GM06990 (cell line): Measurements from ENCODE around the gene TMEM125.

ENCODE experiments used
- DNase-seq: peaks from one replicate; pipeline ENCODE4 v3.0.0-alpha.2; 2011; ENCODE audit not compliant: insufficient read length; ENCODE audit errors: extremely low read depth
- H3K27me3 ChIP-seq: replicated peaks from 2 replicates; pipeline ENCODE4 v1.6.0; 2011; ENCODE audit warnings: low read length; ENCODE audit not compliant: control insufficient read depth, insufficient read depth
- H3K36me3 ChIP-seq: 2 replicates; pipeline ENCODE4 v1.5.1; 2011; ENCODE audit warnings: low read length; ENCODE audit not compliant: control insufficient read depth, insufficient read depth
- H3K4me3 ChIP-seq: replicated peaks from 2 replicates; pipeline ENCODE4 v1.5.1; 2011; ENCODE audit warnings: low read depth, mild to moderate bottlenecking, control low read depth, low read length
- CTCF ChIP-seq: IDR thresholded peaks from 2 replicates; pipeline ENCODE4 v1.5.1; 2011; ENCODE audit warnings: low read length, control low read depth, mild to moderate bottlenecking, inconsistent platforms; ENCODE audit not compliant: insufficient read depth, poor library complexity, severe bottlenecking

TMEM125 gene

GRCh38 chr1:43286533-43286932 lies 16.8 kb downstream of the TMEM125 start:
- Histone ChIP-seq H3K27me3 (no peaks in the 10 kb centered on the region; the same call in 1 of the 2 replicates), H3K36me3 (no peaks in the 10 kb centered on the region), H3K4me3 (no peak overlapping the region)
- DNase-seq: no peak
- TF ChIP-seq CTCF: no peak

GRCh38 chr1:43288058-43288784 lies 18.4 kb downstream of the TMEM125 start:
- no peak for TF ChIP-seq CTCF
- H3K36me3 ChIP-seq: no peaks in the 10 kb centered on the region
- no peak for DNase-seq
- no peaks in the 10 kb centered on the region; the same call in 1 of the 2 replicates for H3K27me3 ChIP-seq
- H3K4me3 ChIP-seq: no peak overlapping the region

GRCh38 chr1:43288785-43289706 lies 19.3 kb downstream of the TMEM125 start:
- DNase-seq: no peak
- Histone ChIP-seq H3K36me3 (no peaks in the 10 kb centered on the region), H3K27me3 (no peaks in the 10 kb centered on the region; the same call in 1 of the 2 replicates), H3K4me3 (no peak overlapping the region)
- no peak for TF ChIP-seq CTCF

- TF ChIP-seq CTCF: no peak
- no peak for DNase-seq
- Histone ChIP-seq H3K4me3 (no peak overlapping the region), H3K36me3 (no peaks in the 10 kb centered on the region), H3K27me3 (no peaks in the 10 kb centered on the region)
Measured at GRCh38 chr1:43292216-43292615, 22.4 kb downstream of the TMEM125 start.

DNA sequence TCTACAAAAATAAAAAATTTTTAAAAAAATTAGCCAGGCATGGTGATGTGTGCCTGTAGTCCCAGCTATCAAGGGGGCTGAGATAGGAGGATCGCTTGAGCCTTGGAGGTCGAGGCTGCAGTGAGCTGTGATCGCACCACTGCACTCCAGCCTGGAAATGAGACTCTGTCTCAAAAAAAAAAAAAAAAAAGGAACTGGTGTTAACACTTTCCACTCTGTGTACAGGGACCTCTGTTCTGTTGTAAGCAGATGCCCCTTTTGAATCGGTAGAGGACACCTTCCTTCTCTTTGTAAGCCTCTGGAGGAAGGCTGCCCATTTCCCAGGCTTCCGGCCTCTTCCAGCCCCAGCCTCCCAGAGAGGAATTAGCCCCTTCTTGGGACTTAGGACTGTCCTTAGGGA lies 22.9 kb downstream of the TMEM125 start:
- Histone ChIP-seq H3K27me3 (no peaks in the 10 kb centered on the region), H3K36me3 (no peaks in the 10 kb centered on the region), H3K4me3 (no peak overlapping the region)
- DNase-seq: no peak
- no peak for TF ChIP-seq CTCF
